HL-60 (cell line): Measurements from ENCODE around the gene FGD5.

Experiments used
- GABPA ChIP-seq: IDR thresholded peaks from 2 replicates; pipeline ENCODE4 v1.6.1; 2012; ENCODE audit warnings: low read depth
- POLR2AphosphoS5 ChIP-seq: IDR thresholded peaks from 2 replicates; pipeline ENCODE4 v1.6.1; 2012; ENCODE audit warnings: low read depth
- TF ChIP-seq, protein P1 (sequence below): IDR thresholded peaks from one replicate; pipeline ENCODE4 v1.5.1; 2011; ENCODE audit warnings: low read length, control low read depth, inconsistent platforms; ENCODE audit not compliant: insufficient read depth

DNA sequence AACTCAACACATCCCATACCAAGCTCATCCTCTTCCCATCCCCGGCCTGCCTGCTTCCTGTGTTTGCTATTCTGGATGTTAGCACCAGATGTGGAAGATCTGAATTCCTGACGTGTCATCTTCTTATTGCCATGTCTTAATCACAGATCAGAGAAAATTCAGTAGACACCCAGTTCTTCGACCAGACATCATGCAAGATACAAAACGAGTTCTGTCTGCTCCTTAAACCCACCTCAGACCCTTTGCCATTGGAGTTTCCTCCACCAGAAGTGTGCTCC, 52.0 kb downstream of the FGD5 start:
- TF ChIP-seq, protein P1, sequence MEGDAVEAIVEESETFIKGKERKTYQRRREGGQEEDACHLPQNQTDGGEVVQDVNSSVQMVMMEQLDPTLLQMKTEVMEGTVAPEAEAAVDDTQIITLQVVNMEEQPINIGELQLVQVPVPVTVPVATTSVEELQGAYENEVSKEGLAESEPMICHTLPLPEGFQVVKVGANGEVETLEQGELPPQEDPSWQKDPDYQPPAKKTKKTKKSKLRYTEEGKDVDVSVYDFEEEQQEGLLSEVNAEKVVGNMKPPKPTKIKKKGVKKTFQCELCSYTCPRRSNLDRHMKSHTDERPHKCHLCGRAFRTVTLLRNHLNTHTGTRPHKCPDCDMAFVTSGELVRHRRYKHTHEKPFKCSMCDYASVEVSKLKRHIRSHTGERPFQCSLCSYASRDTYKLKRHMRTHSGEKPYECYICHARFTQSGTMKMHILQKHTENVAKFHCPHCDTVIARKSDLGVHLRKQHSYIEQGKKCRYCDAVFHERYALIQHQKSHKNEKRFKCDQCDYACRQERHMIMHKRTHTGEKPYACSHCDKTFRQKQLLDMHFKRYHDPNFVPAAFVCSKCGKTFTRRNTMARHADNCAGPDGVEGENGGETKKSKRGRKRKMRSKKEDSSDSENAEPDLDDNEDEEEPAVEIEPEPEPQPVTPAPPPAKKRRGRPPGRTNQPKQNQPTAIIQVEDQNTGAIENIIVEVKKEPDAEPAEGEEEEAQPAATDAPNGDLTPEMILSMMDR, result no peak
- no peak for TF ChIP-seq POLR2AphosphoS5
- no peak for TF ChIP-seq GABPA
